Liver (tissue), 3 donors: ENCODE measurements around the gene DPM2.

Source experiments
- FOXA1 ChIP-seq: IDR thresholded peaks from 2 replicates; pipeline ENCODE4 v1.6.1; 2016; ENCODE audit warnings: antibody characterized with exemption
- JUND ChIP-seq, 2 donors: IDR thresholded peaks; 2 replicates each; pipeline ENCODE4 v1.6.1; 2016; ENCODE audit warnings: antibody characterized with exemption in 2 of 2
- NR2F2 ChIP-seq: IDR thresholded peaks from 2 replicates; pipeline ENCODE4 v1.6.1; 2016; ENCODE audit warnings: antibody characterized with exemption
- SP1 ChIP-seq: IDR thresholded peaks from 2 replicates; pipeline ENCODE4 v1.6.1; 2018; ENCODE audit warnings: antibody characterized with exemption, mild to moderate bottlenecking
- YY1 ChIP-seq: IDR thresholded peaks from 2 replicates; pipeline ENCODE4 v1.6.1; 2016; ENCODE audit warnings: antibody characterized with exemption, mild to moderate bottlenecking
- TF ChIP-seq, protein P1 (sequence below): fragments of 150-350 bp; IDR thresholded peaks from 2 replicates; pipeline ENCODE4 v1.5.1; 2017; ENCODE audit warnings: improper control_type of control experiment, low read depth, low read length; ENCODE audit not compliant: missing input control
- TF ChIP-seq, protein P2 (sequence below): IDR thresholded peaks from 2 replicates; pipeline ENCODE4 v1.6.1; 2016; ENCODE audit warnings: antibody characterized with exemption
- donor health status: healthy.
- donor health status: healthy.

DNA sequence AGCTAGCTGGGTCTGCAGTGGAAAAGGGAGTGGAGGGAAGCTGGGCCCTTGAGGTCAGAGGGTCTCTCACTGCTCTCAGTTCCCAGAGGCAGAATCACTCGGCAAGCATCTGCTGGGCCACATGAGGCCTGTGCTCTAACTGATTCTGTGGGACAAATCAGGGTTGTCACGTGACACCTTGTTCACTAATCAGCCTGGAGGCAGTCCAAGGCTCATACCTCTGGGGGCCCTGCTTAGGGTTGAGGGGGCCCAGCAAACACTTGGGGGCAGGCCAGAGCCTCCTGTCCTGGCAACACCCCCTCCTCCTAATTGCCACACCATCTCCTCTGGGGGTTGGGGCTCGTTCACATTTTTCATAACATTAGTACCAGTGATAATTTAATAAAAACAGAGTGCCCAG is 9.1 kb upstream of the DPM2 start:
- TF ChIP-seq, protein P1, sequence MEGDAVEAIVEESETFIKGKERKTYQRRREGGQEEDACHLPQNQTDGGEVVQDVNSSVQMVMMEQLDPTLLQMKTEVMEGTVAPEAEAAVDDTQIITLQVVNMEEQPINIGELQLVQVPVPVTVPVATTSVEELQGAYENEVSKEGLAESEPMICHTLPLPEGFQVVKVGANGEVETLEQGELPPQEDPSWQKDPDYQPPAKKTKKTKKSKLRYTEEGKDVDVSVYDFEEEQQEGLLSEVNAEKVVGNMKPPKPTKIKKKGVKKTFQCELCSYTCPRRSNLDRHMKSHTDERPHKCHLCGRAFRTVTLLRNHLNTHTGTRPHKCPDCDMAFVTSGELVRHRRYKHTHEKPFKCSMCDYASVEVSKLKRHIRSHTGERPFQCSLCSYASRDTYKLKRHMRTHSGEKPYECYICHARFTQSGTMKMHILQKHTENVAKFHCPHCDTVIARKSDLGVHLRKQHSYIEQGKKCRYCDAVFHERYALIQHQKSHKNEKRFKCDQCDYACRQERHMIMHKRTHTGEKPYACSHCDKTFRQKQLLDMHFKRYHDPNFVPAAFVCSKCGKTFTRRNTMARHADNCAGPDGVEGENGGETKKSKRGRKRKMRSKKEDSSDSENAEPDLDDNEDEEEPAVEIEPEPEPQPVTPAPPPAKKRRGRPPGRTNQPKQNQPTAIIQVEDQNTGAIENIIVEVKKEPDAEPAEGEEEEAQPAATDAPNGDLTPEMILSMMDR, result no peak
- TF ChIP-seq, protein P2, sequence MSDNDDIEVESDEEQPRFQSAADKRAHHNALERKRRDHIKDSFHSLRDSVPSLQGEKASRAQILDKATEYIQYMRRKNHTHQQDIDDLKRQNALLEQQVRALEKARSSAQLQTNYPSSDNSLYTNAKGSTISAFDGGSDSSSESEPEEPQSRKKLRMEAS, result no peak
- TF ChIP-seq FOXA1 (no peak), SP1 (no peak), YY1 (no peak), JUND (IDR thresholded peaks at IDR 0.05) (no peak), NR2F2 (no peak)
